ENCODE results near the gene HAAO. TPM values are rescaled to one million over a fixed set of nuclear protein-coding genes. Genes with fewer than 3 reads are reported as not detected.

HAAO gene
- total RNA-seq, 2 experiments from 2014 or later: 0.41 to 0.52 TPM

DNA sequence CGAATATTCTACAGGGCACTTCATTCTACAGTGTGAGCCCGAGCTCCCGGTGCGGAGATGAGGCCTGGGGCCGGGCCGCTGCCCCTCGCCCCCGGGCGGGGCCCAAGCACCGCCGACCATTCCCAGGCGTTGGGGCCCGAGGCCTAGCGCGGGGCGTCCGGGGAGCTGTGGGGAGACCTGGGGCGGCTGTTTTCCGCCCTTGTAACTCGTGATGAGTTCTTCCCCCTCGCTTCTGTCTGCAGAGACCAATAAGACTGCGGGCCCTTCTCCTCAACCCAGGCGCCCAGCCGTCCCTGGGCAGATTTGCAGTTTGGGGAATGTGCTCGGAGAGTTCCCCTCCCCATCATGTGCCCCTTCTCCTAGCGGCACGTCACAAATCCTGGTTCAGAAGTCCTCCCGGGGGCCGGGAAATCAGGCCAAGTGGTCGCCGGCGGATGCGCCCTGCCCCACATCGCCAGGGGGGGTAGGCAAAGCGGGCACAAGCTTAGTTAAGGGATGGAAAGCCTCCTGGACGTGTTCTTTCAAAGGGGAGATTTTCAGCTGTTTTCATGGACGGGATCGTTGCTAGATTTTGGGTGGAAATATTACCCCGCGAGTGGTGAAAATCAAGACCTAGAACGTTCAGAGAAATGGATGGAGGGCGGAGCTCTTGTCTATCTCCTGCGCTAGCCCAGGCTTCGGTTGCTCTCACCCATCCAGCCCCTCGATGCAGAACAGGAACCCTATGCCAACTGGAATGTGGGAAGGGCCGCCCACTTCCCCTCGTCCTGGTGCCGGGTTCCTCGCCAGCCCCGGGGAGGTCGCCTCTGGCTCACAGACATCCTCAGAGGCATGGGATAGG, 18.8 kb upstream of the HAAO start:
- H3K4me3 Mint-ChIP-seq: peak overlapping the region; percentile 88
- intact Hi-C loops (cut with micrococcal nuclease): loop anchor here (1.0 to 10.0 kb wide), 10 partner anchors 18 to 1357 kb away; partner anchors contain the start of genes COX7A2L, PPM1B, THADA and ZFP36L2
- H3K36me3 Mint-ChIP-seq (ENCODE audit: low read depth): peaks cover 5% of the 10 kb centered on the region
- H3K9me3 Mint-ChIP-seq: no peaks in the 10 kb centered on the region
- H3K4me1 Mint-ChIP-seq (ENCODE audit: low read depth): peaks cover 11% of the 10 kb centered on the region
- peak; percentile 56 for DNase-seq
- no peaks in the 10 kb centered on the region for H3K27me3 Mint-ChIP-seq (ENCODE audit: low read depth)
- CTCF ChIA-PET: interaction anchor here (0.7 to 4.9 kb wide), 7 partner anchors 15 to 418 kb away, joined by 3 to 32 read pairs (median 3); no protein-coding TSS in a partner anchor
- peak overlapping the region; percentile 93 for H3K27ac Mint-ChIP-seq

GRCh38 chr2:42810121-42810970, 18.0 kb upstream of the HAAO start:
- Mint-ChIP-seq H3K27me3 (ENCODE audit: low read depth) (no peaks in the 10 kb centered on the region), H3K9me3 (no peaks in the 10 kb centered on the region), H3K4me1 (ENCODE audit: low read depth) (peaks cover 11% of the 10 kb centered on the region), H3K4me3 (peak overlapping the region; percentile 88), H3K36me3 (ENCODE audit: low read depth) (peaks cover 5% of the 10 kb centered on the region), H3K27ac (peak overlapping the region; percentile 93)
- peak; percentile 96 for DNase-seq
- intact Hi-C loops (cut with micrococcal nuclease): loop anchor here (1.0 to 10.0 kb wide), 10 partner anchors 17 to 1358 kb away; partner anchors contain the start of genes COX7A2L, PPM1B, THADA and ZFP36L2
- CTCF ChIA-PET: interaction anchor here (0.6 to 4.9 kb wide), 9 partner anchors 9 to 639 kb away, joined by 3 to 32 read pairs (median 4); no protein-coding TSS in a partner anchor

DNA sequence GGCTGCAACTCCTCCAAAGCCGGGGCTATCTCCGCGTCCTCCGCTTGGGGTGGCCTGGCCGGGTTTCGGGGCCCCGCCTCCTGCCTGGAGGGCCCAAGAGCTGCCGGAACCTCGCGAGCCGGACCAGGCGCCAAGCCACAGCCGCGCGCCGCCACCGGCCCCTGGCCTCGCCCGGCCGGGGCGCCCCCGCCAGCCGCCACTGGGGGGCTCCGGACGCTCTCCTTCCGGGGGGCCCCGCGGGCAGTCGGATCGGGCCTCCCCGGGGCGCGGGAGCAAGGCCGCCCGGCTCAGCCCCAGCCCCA, 17.4 kb upstream of the HAAO start:
- Mint-ChIP-seq H3K4me1 (ENCODE audit: low read depth) (peaks cover 11% of the 10 kb centered on the region), H3K4me3 (peak overlapping the region; percentile 53), H3K36me3 (ENCODE audit: low read depth) (peaks cover 5% of the 10 kb centered on the region), H3K27me3 (ENCODE audit: low read depth) (no peaks in the 10 kb centered on the region), H3K27ac (peak overlapping the region; percentile 67), H3K9me3 (no peaks in the 10 kb centered on the region)
- CTCF ChIA-PET: interaction anchor here (1.2 to 4.9 kb wide), 4 partner anchors 9 to 18 kb away, joined by 4 to 32 read pairs (median 5); no protein-coding TSS in a partner anchor
- intact Hi-C loops (cut with micrococcal nuclease): loop anchor here (1.0 to 10.0 kb wide), 10 partner anchors 16 to 1359 kb away; partner anchors contain the start of genes COX7A2L, PPM1B, THADA and ZFP36L2
- DNase-seq: peak; percentile 60

DNA sequence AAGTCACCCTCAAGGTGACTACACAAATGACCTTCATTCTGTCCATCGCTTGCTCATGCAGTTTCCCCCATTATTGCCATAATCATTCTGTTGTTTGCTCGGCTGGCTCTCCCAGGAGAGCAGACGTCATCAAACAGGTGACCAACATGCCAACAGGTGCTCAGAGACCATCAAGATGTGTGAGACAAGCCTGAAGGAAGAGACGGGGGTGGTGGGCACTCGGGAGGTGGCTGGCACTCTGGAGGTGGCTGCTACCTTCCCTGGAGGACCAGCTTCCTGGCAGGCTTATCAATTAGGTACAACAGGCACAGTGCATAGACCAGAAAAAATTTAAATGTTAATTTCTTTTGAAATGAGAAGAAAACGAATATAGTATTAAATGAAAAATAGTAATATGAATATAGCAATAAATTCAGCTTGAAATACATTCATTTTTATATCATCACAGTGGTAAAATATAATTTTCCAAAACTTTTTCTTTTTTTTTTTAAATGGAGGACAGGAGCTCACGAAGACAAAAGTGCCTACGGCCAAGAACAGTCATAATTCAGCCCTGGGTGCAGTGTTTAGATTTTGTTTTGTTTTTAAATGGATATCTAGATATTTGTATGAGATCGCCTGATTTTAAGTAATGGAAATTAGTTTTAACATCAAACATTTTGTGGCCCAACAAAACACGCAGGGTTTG, 16.9 kb upstream of the HAAO start:
- intact Hi-C loops (cut with micrococcal nuclease): no loop called here
- CTCF ChIA-PET: interaction anchor here (0.6 to 4.9 kb wide), 4 partner anchors 9 to 304 kb away, joined by 4 to 32 read pairs (median 5); no protein-coding TSS in a partner anchor
- peak overlapping the region; percentile 67 for H3K27ac Mint-ChIP-seq
- H3K4me3 Mint-ChIP-seq: peak overlapping the region; percentile 58
- no peaks in the 10 kb centered on the region for H3K9me3 Mint-ChIP-seq
- DNase-seq: no peak
- no peaks in the 10 kb centered on the region for H3K27me3 Mint-ChIP-seq (ENCODE audit: low read depth)
- H3K4me1 Mint-ChIP-seq (ENCODE audit: low read depth): peaks cover 11% of the 10 kb centered on the region
- peaks cover 5% of the 10 kb centered on the region for H3K36me3 Mint-ChIP-seq (ENCODE audit: low read depth)

DNA sequence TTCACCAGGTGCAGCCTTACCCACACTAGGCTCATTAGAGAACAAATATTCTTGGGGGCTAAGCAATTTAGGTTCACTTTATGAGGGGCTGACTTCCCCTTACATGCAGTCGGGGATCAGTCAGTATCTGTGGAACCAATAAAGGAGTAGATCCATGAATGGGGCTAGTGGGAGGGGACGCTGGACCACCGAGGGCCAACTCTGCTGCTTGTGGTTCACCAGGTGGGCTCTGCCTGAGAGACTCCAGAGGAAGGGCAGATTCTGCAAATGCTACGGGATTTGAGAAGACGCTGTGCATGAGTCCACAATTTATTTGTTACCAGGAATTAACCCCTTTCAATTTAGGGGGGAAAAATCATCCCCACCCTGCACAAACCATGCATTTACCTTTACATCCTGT, 15.9 kb upstream of the HAAO start:
- H3K4me3 Mint-ChIP-seq: no peak overlapping the region
- intact Hi-C loops (cut with micrococcal nuclease): no loop called here
- peaks cover 5% of the 10 kb centered on the region for H3K36me3 Mint-ChIP-seq (ENCODE audit: low read depth)
- no peak for DNase-seq
- no peaks in the 10 kb centered on the region for H3K9me3 Mint-ChIP-seq
- H3K4me1 Mint-ChIP-seq (ENCODE audit: low read depth): peaks cover 11% of the 10 kb centered on the region
- no peak overlapping the region for H3K27ac Mint-ChIP-seq
- CTCF ChIA-PET: no interaction called here
- no peaks in the 10 kb centered on the region for H3K27me3 Mint-ChIP-seq (ENCODE audit: low read depth)

GRCh38 chr2:42806786-42807185, 14.4 kb upstream of the HAAO start:
- no peak overlapping the region for H3K4me3 Mint-ChIP-seq
- intact Hi-C loops (cut with micrococcal nuclease): no loop called here
- H3K27me3 Mint-ChIP-seq (ENCODE audit: low read depth): no peaks in the 10 kb centered on the region
- peaks cover 8% of the 10 kb centered on the region for H3K4me1 Mint-ChIP-seq (ENCODE audit: low read depth)
- peaks cover 5% of the 10 kb centered on the region for H3K36me3 Mint-ChIP-seq (ENCODE audit: low read depth)
- no peaks in the 10 kb centered on the region for H3K9me3 Mint-ChIP-seq
- CTCF ChIA-PET: no interaction called here
- no peak for DNase-seq
- H3K27ac Mint-ChIP-seq: no peak overlapping the region

DNA sequence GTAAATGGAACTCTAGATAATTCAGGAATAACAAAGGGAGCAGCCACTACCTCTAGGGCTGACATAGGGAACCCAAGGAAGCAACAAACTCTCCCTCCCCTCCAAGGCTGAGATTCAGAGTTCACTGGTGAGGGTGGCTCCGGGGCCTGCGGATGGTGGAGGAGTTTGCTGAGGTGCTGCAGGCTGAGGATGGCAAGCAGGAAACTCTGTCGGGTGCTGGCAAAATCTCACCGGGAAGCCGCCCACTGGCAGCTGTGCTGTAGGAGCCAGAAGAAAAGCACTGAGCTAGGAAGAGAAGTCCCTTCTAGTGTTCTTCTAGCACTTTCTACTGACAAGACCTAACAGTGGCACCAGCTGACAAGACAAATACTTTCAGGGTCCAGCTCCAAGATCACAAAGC, 12.5 kb upstream of the HAAO start:
- DNase-seq: no peak
- Mint-ChIP-seq H3K27me3 (ENCODE audit: low read depth) (no peaks in the 10 kb centered on the region), H3K9me3 (no peaks in the 10 kb centered on the region), H3K4me1 (ENCODE audit: low read depth) (peaks cover 8% of the 10 kb centered on the region), H3K27ac (no peak overlapping the region), H3K4me3 (no peak overlapping the region), H3K36me3 (ENCODE audit: low read depth) (no peaks in the 10 kb centered on the region)
- intact Hi-C loops (cut with micrococcal nuclease): no loop called here
- CTCF ChIA-PET: no interaction called here

DNA sequence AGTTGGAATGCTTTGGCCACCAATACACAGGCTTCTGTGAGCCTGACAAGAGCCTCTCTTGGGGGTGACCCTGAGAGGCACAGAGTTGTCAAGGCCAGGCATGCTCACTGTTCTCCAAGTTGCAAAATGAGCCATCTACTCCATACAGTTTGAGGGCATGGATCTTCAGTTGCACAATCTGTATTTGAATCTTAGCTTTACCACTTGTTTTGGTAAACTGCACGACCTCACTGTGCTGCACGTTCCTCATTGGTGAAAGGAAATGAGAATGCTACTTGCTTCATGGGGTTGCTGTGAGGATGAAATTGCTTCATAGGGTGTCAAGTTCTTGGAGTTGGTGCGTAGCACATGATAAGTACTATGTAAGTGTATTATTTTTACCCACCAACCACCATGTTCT, 12.0 kb upstream of the HAAO start:
- intact Hi-C loops (cut with micrococcal nuclease): no loop called here
- DNase-seq: no peak
- Mint-ChIP-seq H3K4me1 (ENCODE audit: low read depth) (peaks cover 6% of the 10 kb centered on the region), H3K4me3 (no peak overlapping the region), H3K9me3 (no peaks in the 10 kb centered on the region), H3K36me3 (ENCODE audit: low read depth) (no peaks in the 10 kb centered on the region), H3K27me3 (ENCODE audit: low read depth) (no peaks in the 10 kb centered on the region), H3K27ac (no peak overlapping the region)
- CTCF ChIA-PET: no interaction called here

- Mint-ChIP-seq H3K27ac (no peak overlapping the region), H3K27me3 (ENCODE audit: low read depth) (no peaks in the 10 kb centered on the region), H3K9me3 (no peaks in the 10 kb centered on the region), H3K36me3 (ENCODE audit: low read depth) (no peaks in the 10 kb centered on the region), H3K4me1 (ENCODE audit: low read depth) (peaks cover 2% of the 10 kb centered on the region), H3K4me3 (no peak overlapping the region)
- intact Hi-C loops (cut with micrococcal nuclease): loop anchor here (2.0 kb wide), 1 partner anchor 307 kb away; no protein-coding TSS in a partner anchor
- DNase-seq: no peak
- CTCF ChIA-PET: no interaction called here
These were observed 9.8 kb upstream of the HAAO start for GRCh38 chr2:42802150-42802549.

DNA sequence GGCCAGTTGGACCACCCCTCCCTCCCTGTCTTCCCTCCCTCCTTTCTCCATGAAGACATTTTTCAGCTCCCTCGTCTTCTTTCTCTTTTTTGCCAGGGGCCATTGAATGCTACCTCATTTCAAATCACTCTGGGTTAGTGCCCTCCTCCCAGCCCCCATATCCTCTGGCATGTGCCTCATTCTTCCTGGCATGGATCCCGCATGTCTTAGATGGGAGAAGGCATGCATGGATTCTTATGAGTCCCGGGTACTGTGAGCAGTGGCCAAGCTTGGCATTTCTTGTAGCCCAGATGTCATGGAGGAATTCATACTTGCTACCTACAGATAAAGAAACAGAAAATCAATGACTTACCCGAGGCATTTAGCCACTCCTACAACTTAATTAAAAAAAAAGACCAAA, 9.0 kb upstream of the HAAO start:
- Mint-ChIP-seq H3K4me3 (no peak overlapping the region), H3K27me3 (ENCODE audit: low read depth) (no peaks in the 10 kb centered on the region), H3K9me3 (no peaks in the 10 kb centered on the region), H3K4me1 (ENCODE audit: low read depth) (peaks cover 5% of the 10 kb centered on the region), H3K36me3 (ENCODE audit: low read depth) (no peaks in the 10 kb centered on the region), H3K27ac (no peak overlapping the region)
- no peak for DNase-seq
- CTCF ChIA-PET: interaction anchor here (1.2 kb wide), 1 partner anchor 27 kb away, joined by 6 read pairs; no protein-coding TSS in a partner anchor
- intact Hi-C loops (cut with micrococcal nuclease): no loop called here

GRCh38 chr2:42800981-42801380, 8.6 kb upstream of the HAAO start:
- CTCF ChIA-PET: interaction anchor here (0.7 to 1.2 kb wide), 3 partner anchors 9 to 323 kb away, joined by 3 to 6 read pairs (median 5); no protein-coding TSS in a partner anchor

More at GRCh38 chr2:42800981-42801380, 8.6 kb upstream of the HAAO start:
- no peaks in the 10 kb centered on the region for H3K27me3 Mint-ChIP-seq (ENCODE audit: low read depth)
- no peaks in the 10 kb centered on the region for H3K9me3 Mint-ChIP-seq
- H3K4me3 Mint-ChIP-seq: no peak overlapping the region
- no peaks in the 10 kb centered on the region for H3K36me3 Mint-ChIP-seq (ENCODE audit: low read depth)
- no peak for DNase-seq
- intact Hi-C loops (cut with micrococcal nuclease): no loop called here
- H3K4me1 Mint-ChIP-seq (ENCODE audit: low read depth): peaks cover 8% of the 10 kb centered on the region
- no peak overlapping the region for H3K27ac Mint-ChIP-seq
